HFFc6 (cell line): ENCODE measurements around the gene NCOA1. TPM values are rescaled to one million over a fixed set of nuclear protein-coding genes. Genes with fewer than 3 reads are reported as not detected.

Experiments
- DNase-seq: peaks from one replicate; pipeline ENCODE4 v3.0.0-alpha.2; 2018
- H3K27ac Mint-ChIP-seq: 2 replicates; pipeline ENCODE4 v1.8.0; 2020; ENCODE audit warnings: mild to moderate bottlenecking, mixed read lengths
- H3K27me3 Mint-ChIP-seq: 2 replicates; pipeline ENCODE4 v1.8.0; 2021; ENCODE audit warnings: mild to moderate bottlenecking, moderate library complexity, mixed read lengths; ENCODE audit not compliant: insufficient read depth
- H3K36me3 Mint-ChIP-seq: 2 replicates; pipeline ENCODE4 v1.8.0; 2021; ENCODE audit warnings: low read depth, mixed read lengths
- H3K4me1 Mint-ChIP-seq: 2 replicates; pipeline ENCODE4 v1.8.0; 2020; ENCODE audit warnings: low read depth, mixed read lengths
- H3K4me3 Mint-ChIP-seq: 2 replicates; pipeline ENCODE4 v1.8.0; 2020; ENCODE audit warnings: mild to moderate bottlenecking, moderate library complexity, mixed read lengths
- H3K9me3 Mint-ChIP-seq: 2 replicates; pipeline ENCODE4 v1.8.0; 2020; ENCODE audit warnings: mild to moderate bottlenecking, mixed read lengths
- total RNA-seq, 6 experiments: library from RNA; stranded (reverse); fragmentation: NEBNext Ultra II Directional; extraction: Animal tissue kit (Norgen Biotek cat#: 25700); gene quantifications; 2 replicates in 1 of 6; 3 replicates in 5 of 6; pipeline ENCODE4 v1.2.3, GENCODE V29; 2021
- TF ChIP-seq, protein P1 (sequence below): fragments of 200-600 bp; sonication (generic); IDR thresholded peaks from 2 replicates; pipeline ENCODE4 v1.5.0; 2021; ENCODE audit warnings: antibody characterized with exemption, mild to moderate bottlenecking

NCOA1 gene
- total RNA-seq, 6 experiments from 2014 or later: 8.6 to 11.2 (median 10.7) TPM

DNA sequence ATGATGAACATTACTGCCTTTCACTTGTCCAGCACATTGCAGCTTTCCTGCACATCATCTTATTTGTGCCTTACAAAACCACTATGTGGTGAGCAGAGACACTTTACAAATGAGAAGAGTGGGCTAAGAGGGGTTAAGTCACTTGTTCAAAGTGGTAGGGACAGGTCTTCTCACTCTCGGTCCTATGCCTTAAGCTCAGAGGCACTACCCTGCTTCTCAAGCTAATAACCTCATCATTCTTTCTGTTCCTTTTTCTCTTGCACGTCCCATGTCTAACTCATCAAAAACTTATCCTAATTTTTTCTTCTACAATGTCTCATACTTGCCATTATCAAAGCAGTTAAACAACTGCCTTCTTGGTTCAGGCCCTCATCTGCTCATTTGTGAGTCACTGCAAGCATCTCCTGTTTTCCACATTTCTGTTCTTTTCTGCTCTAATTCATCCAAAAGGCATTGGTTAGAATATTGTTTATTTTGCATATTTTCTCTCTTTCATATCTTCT, 21.9 kb upstream of the NCOA1 start:
- no peak for DNase-seq
- no peak overlapping the region for H3K27ac Mint-ChIP-seq
- H3K27me3 Mint-ChIP-seq: peaks cover 15% of the 10 kb centered on the region
- no peak overlapping the region for H3K4me3 Mint-ChIP-seq
- TF ChIP-seq, protein P1, sequence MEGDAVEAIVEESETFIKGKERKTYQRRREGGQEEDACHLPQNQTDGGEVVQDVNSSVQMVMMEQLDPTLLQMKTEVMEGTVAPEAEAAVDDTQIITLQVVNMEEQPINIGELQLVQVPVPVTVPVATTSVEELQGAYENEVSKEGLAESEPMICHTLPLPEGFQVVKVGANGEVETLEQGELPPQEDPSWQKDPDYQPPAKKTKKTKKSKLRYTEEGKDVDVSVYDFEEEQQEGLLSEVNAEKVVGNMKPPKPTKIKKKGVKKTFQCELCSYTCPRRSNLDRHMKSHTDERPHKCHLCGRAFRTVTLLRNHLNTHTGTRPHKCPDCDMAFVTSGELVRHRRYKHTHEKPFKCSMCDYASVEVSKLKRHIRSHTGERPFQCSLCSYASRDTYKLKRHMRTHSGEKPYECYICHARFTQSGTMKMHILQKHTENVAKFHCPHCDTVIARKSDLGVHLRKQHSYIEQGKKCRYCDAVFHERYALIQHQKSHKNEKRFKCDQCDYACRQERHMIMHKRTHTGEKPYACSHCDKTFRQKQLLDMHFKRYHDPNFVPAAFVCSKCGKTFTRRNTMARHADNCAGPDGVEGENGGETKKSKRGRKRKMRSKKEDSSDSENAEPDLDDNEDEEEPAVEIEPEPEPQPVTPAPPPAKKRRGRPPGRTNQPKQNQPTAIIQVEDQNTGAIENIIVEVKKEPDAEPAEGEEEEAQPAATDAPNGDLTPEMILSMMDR: no peak
- no peaks in the 10 kb centered on the region for H3K4me1 Mint-ChIP-seq
- H3K36me3 Mint-ChIP-seq: no peaks in the 10 kb centered on the region
- H3K9me3 Mint-ChIP-seq: no peaks in the 10 kb centered on the region

DNA sequence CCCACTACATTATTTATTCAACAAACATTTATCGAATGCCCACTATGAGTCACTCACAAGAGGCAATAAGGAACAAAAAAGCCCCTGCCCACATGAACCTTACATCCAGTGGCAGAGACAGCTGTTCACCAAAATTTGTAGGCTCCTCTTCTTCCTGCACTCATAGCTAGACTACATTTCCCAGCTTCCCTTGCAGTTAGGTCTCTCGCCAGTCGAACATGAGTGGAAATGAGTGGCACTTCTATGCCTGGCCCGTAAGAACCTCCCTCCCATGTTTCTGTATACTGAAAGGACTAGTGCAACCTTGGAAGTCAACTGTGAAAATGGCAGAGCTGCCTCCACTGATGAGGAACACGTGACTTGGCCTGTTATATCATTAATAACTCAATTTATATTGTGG, 19.4 kb upstream of the NCOA1 start:
- TF ChIP-seq, protein P1: no peak
- H3K4me1 Mint-ChIP-seq: no peaks in the 10 kb centered on the region
- H3K4me3 Mint-ChIP-seq: no peak overlapping the region
- H3K9me3 Mint-ChIP-seq: no peaks in the 10 kb centered on the region
- H3K27me3 Mint-ChIP-seq: peaks cover 16% of the 10 kb centered on the region
- no peak for DNase-seq
- no peak overlapping the region for H3K27ac Mint-ChIP-seq
- no peaks in the 10 kb centered on the region for H3K36me3 Mint-ChIP-seq

DNA sequence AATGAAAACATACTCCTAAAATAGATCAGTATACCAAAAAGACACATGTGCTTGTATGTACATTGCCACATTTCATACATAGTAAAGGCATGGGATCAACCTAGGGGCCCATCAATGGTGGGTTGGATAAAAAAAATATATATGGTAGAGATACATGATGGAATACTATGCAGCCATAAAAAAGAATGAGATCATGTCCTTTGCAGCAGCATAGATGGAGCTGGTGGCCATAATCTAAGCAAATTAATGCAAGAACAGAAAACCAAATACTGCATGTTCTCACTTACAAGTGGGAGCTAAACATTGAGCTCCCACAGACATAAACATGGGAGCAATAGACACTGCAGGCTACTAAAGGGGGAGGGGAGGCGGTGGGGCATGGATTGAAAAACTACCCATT, 18.6 kb upstream of the NCOA1 start:
- H3K9me3 Mint-ChIP-seq: no peaks in the 10 kb centered on the region
- peaks cover 11% of the 10 kb centered on the region; the same call in 1 of the 2 replicates for H3K27me3 Mint-ChIP-seq
- no peaks in the 10 kb centered on the region for H3K36me3 Mint-ChIP-seq
- TF ChIP-seq, protein P1: no peak
- no peak overlapping the region for H3K4me3 Mint-ChIP-seq
- no peak for DNase-seq
- no peak overlapping the region for H3K27ac Mint-ChIP-seq
- no peaks in the 10 kb centered on the region for H3K4me1 Mint-ChIP-seq

DNA sequence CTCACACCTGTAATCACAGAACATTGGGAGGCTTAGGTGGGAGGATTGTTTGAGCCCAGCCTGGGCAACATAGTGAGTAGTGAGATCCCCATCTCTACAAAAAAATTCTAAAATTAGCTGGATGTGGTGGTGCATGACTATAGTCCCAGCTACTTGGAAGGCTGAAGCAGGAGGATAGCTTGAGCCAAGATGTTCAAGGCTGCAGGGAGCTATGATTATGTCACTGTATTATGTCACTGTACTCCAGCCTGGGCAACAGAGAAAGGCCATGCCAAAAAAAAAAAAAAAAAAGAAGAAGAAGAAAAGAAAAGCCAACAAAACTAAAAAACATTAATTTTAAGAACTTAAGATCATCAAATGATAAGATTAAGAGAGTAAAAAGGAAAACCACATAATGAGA, 17.4 kb upstream of the NCOA1 start:
- TF ChIP-seq, protein P1: no peak
- Mint-ChIP-seq H3K27ac (no peak overlapping the region), H3K9me3 (no peaks in the 10 kb centered on the region), H3K27me3 (peaks cover 6% of the 10 kb centered on the region; the same call in 1 of the 2 replicates), H3K4me3 (no peak overlapping the region), H3K4me1 (no peaks in the 10 kb centered on the region), H3K36me3 (no peaks in the 10 kb centered on the region)
- DNase-seq: no peak

DNA sequence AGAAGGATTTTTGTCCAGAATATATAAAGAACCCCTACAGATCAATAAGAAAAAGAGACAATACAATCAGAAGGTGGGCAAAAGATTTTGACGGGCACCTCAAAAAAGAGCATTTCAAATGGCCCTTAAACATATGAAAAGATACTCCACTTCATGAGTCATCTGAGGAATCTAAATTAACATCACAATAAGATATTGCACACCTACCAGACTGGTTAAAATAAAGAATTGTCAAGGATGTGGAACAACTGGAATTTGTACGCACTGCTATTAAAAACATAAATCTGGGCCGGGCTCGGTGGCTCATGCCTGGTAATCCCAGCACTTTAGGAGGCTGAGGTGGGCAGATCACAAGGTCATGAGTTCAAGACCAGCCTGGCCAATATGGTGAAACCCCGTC, 17.0 kb upstream of the NCOA1 start:
- H3K27ac Mint-ChIP-seq: no peak overlapping the region
- no peak overlapping the region for H3K4me3 Mint-ChIP-seq
- no peak for DNase-seq
- H3K9me3 Mint-ChIP-seq: no peaks in the 10 kb centered on the region
- H3K36me3 Mint-ChIP-seq: no peaks in the 10 kb centered on the region
- no peaks in the 10 kb centered on the region for H3K4me1 Mint-ChIP-seq
- peaks cover 10% of the 10 kb centered on the region for H3K27me3 Mint-ChIP-seq
- TF ChIP-seq, protein P1: no peak

DNA sequence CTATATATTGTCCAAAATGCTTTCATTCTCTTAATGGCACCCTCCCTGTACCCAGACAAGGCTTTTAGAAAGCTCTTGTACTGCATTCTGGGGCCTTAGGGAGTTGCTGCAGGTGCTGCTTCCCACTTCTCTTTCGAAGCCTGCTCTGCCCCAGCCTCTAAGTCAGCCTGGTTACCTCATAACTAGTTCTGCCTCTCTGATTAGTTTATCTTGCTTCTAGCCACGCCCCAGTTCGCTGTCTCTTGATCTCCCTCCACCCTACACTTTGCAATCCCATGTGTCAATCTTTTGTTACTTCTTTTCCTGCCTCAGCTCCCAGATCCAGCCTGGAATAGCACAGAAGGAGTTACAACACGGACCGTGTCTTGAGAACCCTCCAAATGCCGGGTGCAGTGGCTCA, 13.8 kb upstream of the NCOA1 start:
- H3K27ac Mint-ChIP-seq: no peak overlapping the region
- no peaks in the 10 kb centered on the region for H3K4me1 Mint-ChIP-seq
- TF ChIP-seq, protein P1: no peak
- H3K27me3 Mint-ChIP-seq: peaks cover 5% of the 10 kb centered on the region
- DNase-seq: no peak
- no peak overlapping the region for H3K4me3 Mint-ChIP-seq
- H3K9me3 Mint-ChIP-seq: no peaks in the 10 kb centered on the region
- H3K36me3 Mint-ChIP-seq: no peaks in the 10 kb centered on the region
